KBM-7 (cell line): ENCODE measurements around the gene RIPOR2.
A peak's percentile ranks its signal among the peaks of the same experiment; 100 is the strongest.
"Not testable (repeated sequence)": the region's sequence is repeated elsewhere in the genome, so short reads cannot be mapped to it uniquely, and the experiment has no call there.

ENCODE experiments used
- DNase-seq: peaks from one replicate; pipeline ENCODE4 v3.0.0-alpha.2; 2015
- in situ Hi-C: fragments of 300-500 bp; cut with MboI; formaldehyde crosslinking; loops from 2 replicates; pipeline ENCODE4 v1.14.3; 2020; ENCODE audit warnings: low sequenced_read_pairs, low pct_unique_long_range_greater_than_20kb, mixed read lengths

Gene RIPOR2

DNA sequence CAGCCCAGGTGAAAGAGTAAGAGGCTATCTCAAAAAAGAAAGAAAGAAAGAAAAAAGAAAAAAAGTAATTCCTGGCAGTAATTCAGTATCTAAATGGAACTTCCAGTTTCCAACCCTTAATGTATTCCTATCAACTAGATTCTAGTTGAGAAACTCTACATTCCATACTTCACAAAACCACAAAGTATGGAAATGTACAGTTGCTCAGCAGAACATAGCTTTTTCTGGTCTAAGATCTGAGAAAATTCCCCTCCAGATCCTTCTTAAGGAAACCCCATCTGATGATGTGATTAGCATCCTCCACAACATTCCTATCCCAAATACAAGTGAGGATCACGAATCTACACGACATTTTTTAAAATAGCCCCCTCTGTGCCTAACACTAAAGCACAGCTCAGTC lies 140.7 kb downstream of the RIPOR2 start:
- in situ Hi-C loops, result no loop called here
- DNase-seq, result no peak

DNA sequence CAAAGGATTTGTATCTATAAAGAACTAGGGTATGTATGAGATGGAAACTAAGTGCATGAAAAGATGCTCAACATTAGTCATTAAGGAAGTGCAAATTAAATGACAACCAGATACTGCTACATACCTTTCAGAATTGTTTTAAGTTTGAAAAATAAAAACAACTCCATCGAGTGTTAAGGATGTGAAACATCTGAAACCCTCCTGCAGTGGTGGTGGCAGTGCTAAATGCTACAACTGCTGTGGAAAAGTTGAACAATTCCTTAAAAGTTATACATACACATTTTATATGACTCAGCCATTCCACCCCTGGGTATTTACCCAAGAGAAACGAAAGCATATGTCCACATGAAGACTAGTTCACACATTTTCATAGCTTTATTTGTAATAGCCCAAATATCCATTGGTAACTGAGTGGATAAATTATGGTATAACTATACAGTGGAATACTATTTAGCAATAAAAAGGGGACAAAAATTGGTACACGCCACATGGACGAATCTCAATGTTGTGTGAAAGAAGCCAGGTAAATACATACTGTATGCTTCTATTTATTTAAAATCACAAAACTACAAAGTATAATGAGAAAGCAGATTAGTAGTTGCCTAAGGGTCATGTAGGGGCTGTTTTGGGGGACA lies 147.6 kb downstream of the RIPOR2 start:
- DNase-seq, result no peak
- in situ Hi-C loops, result no loop called here

DNA sequence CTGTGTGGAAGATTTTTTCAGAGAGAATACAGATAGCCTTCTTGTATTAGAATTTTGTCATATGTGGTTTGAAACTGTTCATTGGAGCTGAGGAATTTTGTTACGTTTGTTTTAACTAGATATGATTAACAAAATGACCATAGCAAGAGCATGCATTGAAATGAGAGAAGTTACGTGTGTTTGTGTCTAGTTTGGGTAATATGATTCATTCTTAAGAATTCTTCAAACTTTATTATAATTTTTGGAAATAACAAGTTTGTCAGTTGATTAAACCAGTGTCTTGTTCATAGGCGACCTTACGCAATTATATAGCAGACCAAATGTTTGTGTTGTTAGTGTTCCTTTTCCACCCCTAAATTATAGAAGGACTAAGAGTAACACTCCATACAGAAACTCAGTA lies 155.6 kb downstream of the RIPOR2 start:
- DNase-seq, result no peak
- in situ Hi-C loops, result no loop called here

DNA sequence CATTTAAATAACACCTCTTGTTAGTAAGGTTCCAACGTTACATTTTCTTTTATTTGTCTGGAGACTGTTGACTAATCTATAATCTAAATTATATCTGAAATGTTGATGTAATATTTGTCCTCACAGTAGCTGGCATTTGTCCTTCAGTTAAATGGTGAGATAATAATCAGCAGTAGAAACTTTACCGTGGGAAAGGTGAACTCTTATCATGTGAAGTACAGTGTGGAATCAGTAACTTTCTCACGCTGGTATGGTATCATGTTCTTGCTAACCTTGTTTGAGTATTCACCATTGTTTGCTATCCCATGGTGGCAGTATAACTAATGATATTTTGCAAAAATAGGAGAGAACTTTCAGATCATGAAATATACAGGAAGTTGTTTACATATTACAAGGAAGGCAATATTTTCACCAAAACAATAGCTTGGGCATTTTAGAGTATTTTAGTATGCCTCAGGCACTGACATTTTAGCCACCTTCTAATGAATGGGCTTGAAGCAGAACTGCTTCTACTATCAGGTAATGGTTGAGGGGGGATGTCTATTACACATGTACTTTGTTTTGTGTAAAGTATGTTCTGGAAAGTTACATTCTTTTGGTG lies 156.2 kb downstream of the RIPOR2 start:
- in situ Hi-C loops, result no loop called here
- no peak for DNase-seq

DNA sequence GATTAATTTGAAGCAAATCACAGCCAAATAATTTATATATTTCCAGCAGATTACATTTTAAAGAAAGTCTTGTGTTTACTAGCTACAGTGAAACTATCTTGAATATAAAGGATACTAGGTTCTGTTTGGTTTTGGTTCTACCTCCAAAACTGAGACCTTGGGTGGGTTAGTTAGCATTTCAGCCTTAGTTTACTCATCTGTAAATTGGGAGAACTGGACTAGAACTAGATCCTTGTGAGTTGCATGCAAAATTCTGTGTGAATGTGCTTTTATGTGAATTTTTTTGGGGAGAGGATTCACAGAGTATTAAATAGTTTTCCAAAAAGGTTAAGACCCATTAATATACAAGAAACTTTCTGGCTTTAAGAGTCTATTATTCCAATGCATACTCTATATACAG lies 156.9 kb downstream of the RIPOR2 start:
- in situ Hi-C loops, result no loop called here
- DNase-seq, result no peak

DNA sequence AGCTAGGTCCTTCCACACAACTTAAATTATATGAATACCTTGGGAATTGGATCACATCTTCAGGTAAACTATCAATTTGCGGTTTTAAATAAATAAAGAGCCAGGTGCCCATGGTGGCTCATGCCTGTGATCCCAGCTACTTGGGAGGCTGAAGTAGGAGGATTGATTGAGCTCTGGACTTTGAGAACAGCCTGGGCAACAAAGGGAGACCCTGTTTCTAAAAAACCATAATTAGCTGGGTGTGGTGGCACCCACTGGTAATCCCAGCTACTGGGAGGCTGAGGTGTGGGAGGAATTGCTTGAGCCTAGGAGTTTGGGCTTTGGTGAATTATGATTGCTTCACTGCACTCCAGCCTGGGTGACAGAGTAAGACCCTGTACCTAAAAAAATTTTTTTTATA lies 157.6 kb downstream of the RIPOR2 start:
- no peak for DNase-seq
- in situ Hi-C loops, result no loop called here

DNA sequence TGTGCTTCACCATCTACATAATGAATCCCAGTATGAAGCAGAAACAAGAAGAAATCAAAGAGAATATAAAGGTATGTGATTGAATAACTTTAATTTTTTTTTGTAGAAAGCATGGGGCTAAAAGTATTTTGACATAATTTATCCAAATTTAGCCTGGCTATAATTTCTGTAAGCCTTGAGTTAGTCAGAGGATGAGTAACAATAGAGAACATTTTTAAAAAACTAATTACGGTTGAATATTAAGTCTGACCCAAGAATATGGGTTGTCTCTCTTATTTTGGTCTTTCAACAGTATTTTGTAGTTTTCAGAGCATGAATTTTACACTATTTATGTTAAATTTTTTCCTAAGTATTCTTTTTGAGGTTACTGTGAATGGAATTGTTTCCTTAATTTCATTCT lies 158.5 kb downstream of the RIPOR2 start:
- no peak for DNase-seq
- in situ Hi-C loops, result no loop called here

DNA sequence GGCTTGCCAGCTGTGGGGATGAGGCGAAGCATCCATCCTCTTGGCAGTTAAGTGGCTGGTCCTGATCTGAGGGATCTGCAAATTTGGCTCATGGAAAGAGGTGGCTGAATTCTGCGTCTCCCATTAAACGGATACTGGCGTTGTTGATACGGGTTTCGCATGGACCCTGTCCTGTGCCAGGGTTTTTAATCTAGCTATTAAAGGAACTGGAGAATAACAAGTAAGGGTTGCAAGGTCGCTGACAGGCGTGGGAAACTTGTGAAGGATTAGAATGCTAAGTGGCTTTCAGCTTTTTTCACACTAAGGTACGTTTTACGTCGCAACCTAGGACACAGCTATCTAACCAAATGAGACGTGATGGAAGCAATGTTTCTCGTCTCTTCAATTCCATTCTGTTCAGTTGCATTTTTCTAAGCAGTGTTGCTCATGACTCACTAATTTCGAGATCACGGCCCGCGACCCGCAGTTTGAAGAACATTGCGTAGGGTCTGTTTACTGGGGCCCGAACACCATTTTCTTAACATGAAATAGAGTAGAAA lies 160.2 kb downstream of the RIPOR2 start:
- DNase-seq, result no peak
- in situ Hi-C loops, result no loop called here

DNA sequence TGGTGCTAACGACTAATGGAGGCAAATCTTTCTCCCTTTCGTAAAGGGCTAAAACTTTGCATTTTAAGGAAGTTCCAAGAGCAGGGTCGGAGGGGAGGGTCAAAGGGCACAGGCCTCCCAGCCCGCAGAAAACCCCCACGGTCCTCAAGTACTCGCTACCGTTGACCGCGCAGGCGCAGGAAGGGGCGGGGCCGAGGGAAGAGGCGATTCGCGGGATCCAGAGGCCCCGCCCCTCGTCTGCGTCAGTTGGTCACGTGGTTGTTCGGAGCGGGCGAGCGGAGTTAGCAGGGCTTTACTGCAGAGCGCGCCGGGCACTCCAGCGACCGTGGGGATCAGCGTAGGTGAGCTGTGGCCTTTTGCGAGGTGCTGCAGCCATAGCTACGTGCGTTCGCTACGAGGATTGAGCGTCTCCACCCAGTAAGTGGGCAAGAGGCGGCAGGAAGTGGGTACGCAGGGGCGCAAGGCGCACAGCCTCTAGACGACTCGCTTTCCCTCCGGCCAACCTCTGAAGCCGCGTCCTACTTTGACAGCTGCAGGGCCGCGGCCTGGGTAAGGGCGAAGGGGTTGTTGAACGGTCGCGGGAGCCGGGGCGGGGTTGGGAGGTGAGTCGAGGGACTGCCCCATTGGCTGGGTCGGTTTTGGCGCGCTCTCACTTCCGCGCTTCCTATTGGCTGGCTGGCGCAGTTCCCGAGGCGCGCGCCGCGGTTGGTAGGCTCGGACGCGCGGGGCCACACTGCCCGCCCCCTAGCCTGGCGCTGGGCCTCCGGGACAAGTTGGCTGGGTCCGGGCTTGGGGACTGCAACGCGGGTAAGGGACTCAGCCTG lies 160.9 kb downstream of the RIPOR2 start, which contains the start of gene GMNN:
Gene GMNN, plus strand, starts transcription at position 242 of the 824 bp plus-strand sequence. CDS start 2,310 bp downstream, outside the sequence.
- DNase-seq, result peak; percentile 96
- in situ Hi-C loops, result loop anchor here (25.0 kb wide), 1 partner anchor 188 kb away; no protein-coding TSS in a partner anchor

DNA sequence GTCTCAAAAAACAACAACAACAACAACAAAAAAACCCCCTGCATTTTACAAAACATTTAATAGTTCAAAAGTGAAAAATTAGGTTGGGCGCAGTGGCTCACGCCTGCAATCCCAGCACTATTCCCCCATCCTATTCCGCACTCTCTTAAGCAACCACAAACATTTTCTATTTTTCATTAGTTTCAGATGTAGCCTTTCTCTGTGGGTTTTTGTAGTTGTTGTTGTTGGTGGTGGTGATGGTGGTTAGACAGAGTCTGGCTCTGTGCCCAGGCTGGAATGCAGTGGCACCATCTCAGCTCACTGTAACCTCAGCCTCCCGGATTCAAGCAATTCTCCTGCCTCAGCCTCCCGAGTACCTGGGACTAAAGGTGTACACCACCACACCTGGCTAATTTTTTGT lies 167.4 kb downstream of the RIPOR2 start:
- in situ Hi-C loops, result loop anchor here (25.0 kb wide), 1 partner anchor 181 kb away; no protein-coding TSS in a partner anchor
- DNase-seq, result no peak

DNA sequence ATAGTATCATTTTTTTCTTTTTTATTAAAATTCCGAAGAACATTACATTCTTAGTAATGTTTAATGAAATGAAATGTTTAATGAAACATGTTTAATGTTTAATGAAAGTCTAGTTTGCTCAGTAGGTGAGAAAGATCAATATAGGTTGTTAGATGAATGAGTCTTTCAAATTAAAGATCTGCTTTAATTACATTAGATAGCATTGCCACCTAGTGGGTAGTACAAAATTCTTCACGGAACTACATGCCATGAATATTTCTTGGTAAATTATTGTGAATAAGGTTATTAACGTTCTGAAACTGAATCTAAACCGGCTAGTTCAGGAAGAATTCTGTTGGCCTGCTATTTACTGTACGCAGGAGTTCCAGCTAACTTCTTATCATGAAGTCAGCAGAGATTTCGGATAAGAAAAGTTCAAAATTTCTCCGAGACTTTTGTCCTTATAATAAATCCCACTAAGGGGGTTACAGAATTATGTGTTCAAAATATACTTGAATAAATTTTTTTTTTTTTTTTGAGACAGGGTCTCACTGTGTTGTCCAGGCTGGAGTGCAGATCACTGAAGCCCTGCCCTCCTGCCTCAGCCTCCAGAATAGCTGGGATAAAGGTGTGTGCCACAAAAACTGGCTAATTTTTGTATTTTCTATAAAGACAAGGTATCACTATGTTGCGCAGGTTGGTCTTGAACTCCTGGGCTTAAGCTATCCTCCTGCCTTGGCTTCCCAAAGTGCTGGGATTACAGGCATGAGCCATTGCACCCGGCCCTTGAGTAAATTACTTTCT lies 168.9 kb downstream of the RIPOR2 start:
- peak; percentile 31 for DNase-seq
- in situ Hi-C loops, result loop anchor here (25.0 kb wide), 1 partner anchor 180 kb away; no protein-coding TSS in a partner anchor

DNA sequence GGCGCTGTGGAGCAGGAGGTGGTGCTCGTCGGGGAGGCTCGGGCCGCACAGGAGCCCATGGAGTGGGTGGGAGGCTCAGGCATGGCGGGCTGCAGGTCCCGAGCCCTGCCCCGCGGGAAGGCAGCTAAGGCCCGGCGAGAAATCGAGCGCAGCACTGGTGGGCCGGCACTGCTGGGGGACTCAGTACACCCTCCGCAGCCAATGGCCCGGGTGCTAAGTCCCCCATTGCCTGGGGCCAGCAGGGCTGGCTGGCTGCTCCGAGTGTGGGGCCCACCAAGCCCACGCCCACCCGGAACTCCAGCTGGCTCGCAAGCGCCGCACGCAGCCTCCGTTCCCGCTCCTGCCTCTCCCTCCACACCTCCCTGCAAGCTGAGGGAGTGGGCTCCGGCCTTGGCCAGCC lies 169.8 kb downstream of the RIPOR2 start:
- in situ Hi-C loops, result loop anchor here (25.0 kb wide), 1 partner anchor 179 kb away; no protein-coding TSS in a partner anchor
- DNase-seq, result not testable (repeated sequence)

DNA sequence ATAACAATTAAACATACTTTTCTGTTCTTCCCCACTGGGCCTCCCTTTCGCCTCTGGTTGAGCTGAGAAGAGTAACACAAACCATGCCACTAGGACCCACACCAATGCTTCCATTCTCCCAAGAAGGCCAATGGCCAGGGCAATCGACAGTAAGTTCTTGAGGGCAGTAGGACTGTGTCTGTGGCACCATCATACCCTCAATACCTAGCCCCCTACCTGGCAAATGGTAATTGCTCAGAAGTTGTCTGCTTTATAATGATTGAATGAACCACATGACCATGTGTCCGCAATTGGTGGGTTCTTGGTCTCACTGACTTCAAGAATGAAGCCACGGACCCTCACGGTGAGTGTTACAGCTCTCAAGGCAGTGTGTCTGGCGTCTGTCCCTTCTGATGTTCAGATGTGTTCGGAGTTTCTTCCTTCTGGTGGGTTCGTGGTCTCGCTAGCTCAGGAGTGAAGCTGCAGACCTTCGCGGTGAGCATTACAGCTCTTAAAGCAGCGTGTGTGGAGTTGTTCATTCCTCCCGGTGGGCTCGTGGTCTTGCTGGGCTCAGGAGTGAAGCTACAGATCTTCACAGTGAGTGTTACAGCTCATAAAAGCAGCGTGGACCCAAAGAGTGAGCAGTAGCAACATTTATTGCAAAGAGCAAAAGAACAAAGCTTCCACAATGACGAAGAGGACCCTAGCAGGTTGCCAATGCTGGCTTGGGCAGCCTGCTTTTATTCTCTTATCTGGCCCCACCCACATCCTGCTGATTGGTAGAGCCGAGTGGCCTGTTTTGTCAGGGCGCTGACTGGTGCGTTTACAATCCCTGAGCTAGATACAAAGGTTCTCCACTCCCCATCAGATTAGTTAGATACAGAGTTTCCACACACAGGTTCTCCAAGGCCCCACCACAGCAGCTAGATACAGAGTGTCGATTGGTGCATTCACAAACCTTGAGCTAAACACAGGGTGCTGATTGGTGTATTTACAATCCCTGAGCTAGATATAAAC lies 170.6 kb downstream of the RIPOR2 start:
- not testable (repeated sequence) for DNase-seq
- in situ Hi-C loops, result loop anchor here (25.0 kb wide), 1 partner anchor 178 kb away; no protein-coding TSS in a partner anchor

DNA sequence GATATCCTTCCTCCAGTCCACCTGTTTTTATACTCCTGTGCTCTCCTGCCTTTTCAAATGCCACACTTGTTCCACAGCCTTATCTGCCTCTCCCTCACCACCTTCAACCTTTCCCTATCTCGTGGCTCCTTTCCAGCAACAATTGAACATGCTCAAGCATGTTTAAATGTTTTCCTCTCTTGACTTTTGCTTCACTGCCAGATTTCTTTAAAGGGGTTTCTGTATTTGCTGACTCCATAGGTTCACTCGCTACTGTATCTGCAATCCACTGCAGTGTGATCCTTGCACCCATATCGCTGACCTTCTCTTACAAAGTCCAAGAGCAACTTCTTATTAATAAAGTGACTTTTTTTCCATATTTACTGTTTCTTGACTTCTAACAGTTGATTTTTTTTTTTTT lies 172.2 kb downstream of the RIPOR2 start:
- in situ Hi-C loops, result loop anchor here (25.0 kb wide), 1 partner anchor 176 kb away; no protein-coding TSS in a partner anchor
- no peak for DNase-seq

DNA sequence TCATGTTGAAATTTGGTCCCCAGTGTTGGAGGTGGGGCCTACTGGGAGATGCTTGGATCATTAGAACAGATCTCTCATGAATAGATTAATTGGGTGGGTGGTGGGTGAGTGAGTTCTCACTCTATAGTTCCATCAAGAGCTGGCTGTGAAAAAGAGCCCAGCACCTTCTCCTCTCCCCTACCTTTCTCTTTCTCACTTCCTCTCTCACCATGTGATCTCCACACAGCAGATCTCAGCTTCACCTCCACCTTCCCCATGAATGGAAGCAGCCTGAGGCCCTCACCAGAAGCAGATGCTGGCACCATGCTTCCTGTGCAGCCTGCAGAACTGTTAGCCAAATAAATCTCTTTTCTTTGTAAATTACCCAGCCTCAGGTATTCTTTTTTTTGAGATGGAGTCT lies 173.9 kb downstream of the RIPOR2 start:
- DNase-seq, result no peak
- in situ Hi-C loops, result loop anchor here (25.0 kb wide), 1 partner anchor 175 kb away; no protein-coding TSS in a partner anchor

DNA sequence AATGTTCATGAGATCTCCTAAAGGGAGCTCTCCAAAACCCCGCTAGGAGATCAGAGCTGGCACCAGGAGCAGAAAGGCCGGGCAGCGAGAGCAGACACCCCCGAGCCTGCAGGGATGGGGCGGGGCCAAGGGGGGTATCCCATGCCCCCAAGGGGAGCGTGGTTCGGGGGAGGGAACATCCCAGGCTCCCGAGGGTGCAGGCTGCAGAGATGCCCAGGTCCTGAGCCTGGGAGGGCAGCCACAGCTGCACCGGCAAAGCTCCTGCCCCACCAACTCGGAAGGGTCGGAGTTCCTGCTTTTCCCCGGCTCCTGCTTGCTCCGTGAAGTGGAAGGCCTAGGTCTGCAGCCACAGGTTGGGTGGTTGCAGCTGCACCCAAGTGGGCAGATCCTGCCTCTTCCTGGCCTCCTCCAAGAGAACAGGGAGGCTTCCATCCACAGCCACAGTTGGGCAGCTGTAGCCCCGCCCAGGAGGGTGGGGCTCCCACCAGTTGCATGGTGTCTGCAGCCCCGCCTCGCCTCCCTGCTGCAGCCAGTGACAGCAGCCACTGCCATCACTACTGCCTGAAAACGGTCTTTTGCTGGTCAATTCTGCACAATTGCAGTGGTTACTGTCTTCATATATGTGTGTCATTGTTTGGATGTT lies 174.4 kb downstream of the RIPOR2 start:
- DNase-seq, result no peak

DNA sequence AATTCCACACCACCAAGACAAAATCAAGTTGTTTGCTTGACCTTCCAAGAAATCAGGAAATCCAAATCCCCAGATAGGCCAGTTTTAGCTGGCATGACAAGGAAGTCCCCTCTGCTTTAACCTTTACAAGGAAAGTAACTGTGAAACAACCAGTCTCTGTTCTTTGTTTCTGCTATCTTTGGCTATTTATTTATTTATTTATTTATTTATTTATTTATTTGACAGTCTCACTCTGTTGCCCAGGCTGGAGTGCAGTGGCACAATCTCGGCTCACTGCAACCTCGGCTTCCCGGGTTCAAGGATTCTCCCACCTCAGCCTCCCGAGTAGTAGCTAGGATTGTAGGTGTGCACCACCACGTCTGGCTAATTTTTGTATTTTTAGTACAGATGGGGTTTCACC lies 175.6 kb downstream of the RIPOR2 start:
- DNase-seq, result no peak
- in situ Hi-C loops, result loop anchor here (25.0 kb wide), 1 partner anchor 173 kb away; no protein-coding TSS in a partner anchor

More for the DNA sequence above, 174.4 kb downstream of the RIPOR2 start:
- in situ Hi-C loops, result loop anchor here (25.0 kb wide), 1 partner anchor 174 kb away; no protein-coding TSS in a partner anchor
